Prostate gland (tissue), 2 donors: ENCODE measurements around the gene LEKR1. TPM values are rescaled to one million over a fixed set of nuclear protein-coding genes. Genes with fewer than 3 reads are reported as not detected.

Source experiments
- DNase-seq: peaks from one replicate; pipeline ENCODE4 v3.0.0-alpha.2; 2019; ENCODE audit warnings: low spot score
- H3K27ac ChIP-seq, 2 donors: fragments of 200-600 bp; sonication (generic); 2 replicates each; pipeline ENCODE4 v1.5.1; 2017 to 2019
- H3K27me3 ChIP-seq: fragments of 200-600 bp; sonication (generic); replicated peaks from 2 replicates; pipeline ENCODE4 v1.5.1; 2019; ENCODE audit not compliant: insufficient read depth
- H3K36me3 ChIP-seq, 2 donors: fragments of 200-600 bp; sonication (generic); 1 replicate in 1 of 2; 2 replicates in 1 of 2; pipeline versions ENCODE4 v1.5.1 to v1.8.1; 2017 to 2019
- H3K4me1 ChIP-seq: fragments of 200-600 bp; sonication (generic); replicated peaks from 2 replicates; pipeline ENCODE4 v1.5.1; 2019
- H3K4me3 ChIP-seq, 2 donors: fragments of 200-600 bp; sonication (generic); 2 replicates each; pipeline ENCODE4 v1.5.1; 2017 to 2019
- H3K9me3 ChIP-seq: fragments of 200-600 bp; sonication (generic); 2 replicates; pipeline ENCODE4 v1.5.1; 2017
- CTCF ChIP-seq, 4 experiments: fragments of 200-600 bp in 2 of 4; fragments of 450-650 bp in 2 of 4; sonication (generic) in 2 of 4; IDR thresholded peaks; 1 replicate in 3 of 4; 2 replicates in 1 of 4; pipeline ENCODE4 v1.5.1; 2016 to 2019; ENCODE audit warnings: antibody characterized with exemption in 4 of 4, mild to moderate bottlenecking in 2 of 4, moderate library complexity in 2 of 4
- POLR2A ChIP-seq: fragments of 450-650 bp; IDR thresholded peaks from one replicate; pipeline ENCODE4 v1.6.1; 2016; ENCODE audit warnings: antibody characterized with exemption, mild to moderate bottlenecking
- POLR2AphosphoS5 ChIP-seq: sonication (generic); formaldehyde crosslinking; IDR thresholded peaks from one replicate; pipeline ENCODE4 v1.6.1; 2017; ENCODE audit warnings: antibody characterized with exemption
- WGBS: methylation state at CpG from one replicate; pipeline ENCODE4 v1.1.5; 2018; 5-methylcytosine and 5-hydroxymethylcytosine counted together
- intact Hi-C: fragments of 100-400 bp; cut with DNase I; formaldehyde crosslinking; loops from one replicate; pipeline ENCODE4 v1.14.2; 2022
- total RNA-seq, 2 donors: library from RNA; depleted of rRNA; stranded (reverse); fragments of >200 nt; gene quantifications; one replicate each; pipeline ENCODE4 v1.1.0, GENCODE V29; 2016

LEKR1 gene
- total RNA-seq, 2 donors from 2014 or later, result 2.2 to 4.4 TPM

- intact Hi-C loops, result loop anchor here (5.0 kb wide), 2 partner anchors 253 to 928 kb away; partner anchors contain the start of gene LEKR1
Measured at GRCh38 chr3:157079676-157080369, 253.7 kb downstream of the LEKR1 start.

GRCh38 chr3:157081626-157082210 lies 255.6 kb downstream of the LEKR1 start:
- Histone ChIP-seq H3K27ac (peak overlapping the region; percentile 34 to 75), H3K4me1 (peaks cover 6% of the 10 kb centered on the region), H3K36me3 (no peaks in the 10 kb centered on the region), H3K27me3 (no peaks in the 10 kb centered on the region), H3K9me3 (no peaks in the 10 kb centered on the region), H3K4me3 (no peak overlapping the region)
- 15% methylated on average over 15 of the region's 15 CpGs for WGBS
- DNase-seq, result peak; percentile 87
- intact Hi-C loops, result loop anchor here (5.0 kb wide), 2 partner anchors 254 to 929 kb away; partner anchors contain the start of gene LEKR1
- peak; percentile 70 for TF ChIP-seq POLR2A
- TF ChIP-seq POLR2AphosphoS5, result peak; percentile 79
- peak; percentile 97 to 99 (median 98) for TF ChIP-seq CTCF (IDR thresholded peaks at IDR 0.05)

More at GRCh38 chr3:157079676-157080369, 253.7 kb downstream of the LEKR1 start:
- Histone ChIP-seq H3K4me3 (no peak overlapping the region), H3K36me3 (no peaks in the 10 kb centered on the region), H3K27me3 (no peaks in the 10 kb centered on the region), H3K9me3 (no peaks in the 10 kb centered on the region), H3K27ac (no peak overlapping the region), H3K4me1 (no peaks in the 10 kb centered on the region)
- WGBS, result 77% methylated on average over 11 of the region's 11 CpGs
- TF ChIP-seq CTCF (IDR thresholded peaks at IDR 0.05) (no peak), POLR2AphosphoS5 (no peak), POLR2A (no peak)
- no peak for DNase-seq

GRCh38 chr3:157082305-157082982 lies 256.3 kb downstream of the LEKR1 start:
- Histone ChIP-seq H3K4me3 (no peak overlapping the region), H3K4me1 (peaks cover 13% of the 10 kb centered on the region), H3K27me3 (no peaks in the 10 kb centered on the region), H3K9me3 (no peaks in the 10 kb centered on the region), H3K36me3 (no peaks in the 10 kb centered on the region), H3K27ac (peak overlapping the region; percentile 34 to 75)
- TF ChIP-seq POLR2A, result no peak
- TF ChIP-seq POLR2AphosphoS5, result peak; percentile 69
- intact Hi-C loops, result loop anchor here (5.0 kb wide), 2 partner anchors 255 to 930 kb away; partner anchors contain the start of gene LEKR1
- 79% methylated on average over 11 of the region's 11 CpGs for WGBS
- peak; percentile 39 for DNase-seq

GRCh38 chr3:157083824-157084223 lies 257.7 kb downstream of the LEKR1 start:
- no peak for DNase-seq
- TF ChIP-seq POLR2A (no peak), CTCF (IDR thresholded peaks at IDR 0.05) (no peak), POLR2AphosphoS5 (no peak)
- no peaks in the 10 kb centered on the region for H3K36me3 ChIP-seq
- WGBS, result 100% methylated on average over 1 of the region's 1 CpG
- no peaks in the 10 kb centered on the region for H3K9me3 ChIP-seq
- no peak overlapping the region for H3K4me3 ChIP-seq
- intact Hi-C loops, result loop anchor here (5.0 kb wide), 2 partner anchors 257 to 932 kb away; partner anchors contain the start of gene LEKR1
- H3K27me3 ChIP-seq, result no peaks in the 10 kb centered on the region
- H3K27ac ChIP-seq, result no peak overlapping the region
- peaks cover 20% of the 10 kb centered on the region for H3K4me1 ChIP-seq

- no peak for TF ChIP-seq POLR2AphosphoS5
- TF ChIP-seq CTCF (IDR thresholded peaks at IDR 0.05), result no peak
- no peak for TF ChIP-seq POLR2A
- intact Hi-C loops, result loop anchor here (5.0 kb wide), 2 partner anchors 529 to 554 kb away; partner anchors contain the start of gene SSR3
- no peaks in the 10 kb centered on the region for H3K27me3 ChIP-seq
- peak overlapping the region; percentile 99 for H3K27ac ChIP-seq
- H3K36me3 ChIP-seq, result no peaks in the 10 kb centered on the region
- no peak for DNase-seq
- H3K4me1 ChIP-seq, result peaks cover 26% of the 10 kb centered on the region
- H3K9me3 ChIP-seq, result no peaks in the 10 kb centered on the region
- no peak overlapping the region for H3K4me3 ChIP-seq
- 46% methylated on average over 6 of the region's 6 CpGs for WGBS
Measured at GRCh38 chr3:157086060-157086750, 260.1 kb downstream of the LEKR1 start.
